OCI-LY3 (cell line): Measurements from ENCODE around the gene LRPAP1.

Source experiments
- EZH2phosphoT487 ChIP-seq: fragments of 200-600 bp; shearing (Covaris generic); IDR thresholded peaks from 2 replicates; pipeline ENCODE4 v1.6.1; 2018; ENCODE audit warnings: antibody characterized with exemption, mixed run types, low read depth
- TF ChIP-seq, protein P1 (sequence below): fragments of 200-600, 300-600 bp; sonication (generic); IDR thresholded peaks from 2 replicates; pipeline ENCODE4 v1.5.1; 2014; ENCODE audit warnings: antibody characterized with exemption, low read length, low read depth

DNA sequence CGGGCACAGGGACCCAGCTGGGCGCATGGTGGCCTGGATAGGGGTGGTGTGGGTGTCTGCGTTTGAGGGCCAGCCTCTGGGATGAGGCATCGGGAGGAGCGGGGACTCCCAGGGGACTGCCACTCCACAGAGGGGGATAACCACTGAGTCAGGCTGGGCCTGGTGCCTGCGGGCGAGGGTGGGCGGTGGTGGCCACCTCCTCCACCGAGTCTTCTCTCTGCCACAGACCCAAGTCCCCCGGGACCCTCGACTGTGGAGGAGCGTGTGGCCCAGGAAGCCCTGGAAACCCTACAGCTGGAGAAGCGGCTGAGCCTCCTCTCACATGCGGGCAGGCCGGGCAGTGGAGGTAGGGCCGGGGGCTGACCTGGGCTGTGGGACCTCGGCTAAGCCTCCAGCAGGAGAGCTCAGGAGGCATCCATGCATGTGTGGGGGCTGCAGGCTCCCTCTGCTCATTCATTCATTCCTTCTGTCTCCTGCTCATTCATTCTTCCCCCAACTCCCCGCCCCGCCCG is 42.7 kb downstream of the LRPAP1 start:
- TF ChIP-seq, protein P1, sequence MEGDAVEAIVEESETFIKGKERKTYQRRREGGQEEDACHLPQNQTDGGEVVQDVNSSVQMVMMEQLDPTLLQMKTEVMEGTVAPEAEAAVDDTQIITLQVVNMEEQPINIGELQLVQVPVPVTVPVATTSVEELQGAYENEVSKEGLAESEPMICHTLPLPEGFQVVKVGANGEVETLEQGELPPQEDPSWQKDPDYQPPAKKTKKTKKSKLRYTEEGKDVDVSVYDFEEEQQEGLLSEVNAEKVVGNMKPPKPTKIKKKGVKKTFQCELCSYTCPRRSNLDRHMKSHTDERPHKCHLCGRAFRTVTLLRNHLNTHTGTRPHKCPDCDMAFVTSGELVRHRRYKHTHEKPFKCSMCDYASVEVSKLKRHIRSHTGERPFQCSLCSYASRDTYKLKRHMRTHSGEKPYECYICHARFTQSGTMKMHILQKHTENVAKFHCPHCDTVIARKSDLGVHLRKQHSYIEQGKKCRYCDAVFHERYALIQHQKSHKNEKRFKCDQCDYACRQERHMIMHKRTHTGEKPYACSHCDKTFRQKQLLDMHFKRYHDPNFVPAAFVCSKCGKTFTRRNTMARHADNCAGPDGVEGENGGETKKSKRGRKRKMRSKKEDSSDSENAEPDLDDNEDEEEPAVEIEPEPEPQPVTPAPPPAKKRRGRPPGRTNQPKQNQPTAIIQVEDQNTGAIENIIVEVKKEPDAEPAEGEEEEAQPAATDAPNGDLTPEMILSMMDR, result no peak
- no peak for TF ChIP-seq EZH2phosphoT487
